Glutamatergic neuron (in vitro differentiated cells): ENCODE measurements around the gene CYP2W1. TPM values are rescaled to one million over a fixed set of nuclear protein-coding genes. Genes with fewer than 3 reads are reported as not detected.
"Not testable (repeated sequence)": the region's sequence is repeated elsewhere in the genome, so short reads cannot be mapped to it uniquely, and the experiment has no call there.

Experiments
- DNase-seq: peaks from one replicate; pipeline ENCODE4 v3.0.0; 2022
- H3K27ac Mint-ChIP-seq: one replicate; pipeline ENCODE4 v1.8.0; 2020; ENCODE audit warnings: mild to moderate bottlenecking, mixed read lengths, inconsistent platforms; ENCODE audit not compliant: unreplicated experiment
- H3K27me3 Mint-ChIP-seq: one replicate; pipeline ENCODE4 v1.8.0; 2020; ENCODE audit warnings: mild to moderate bottlenecking, moderate library complexity, mixed read lengths, inconsistent platforms; ENCODE audit not compliant: unreplicated experiment
- H3K36me3 Mint-ChIP-seq: one replicate; pipeline ENCODE4 v1.8.0; 2020; ENCODE audit warnings: mild to moderate bottlenecking, mixed read lengths, inconsistent platforms; ENCODE audit not compliant: unreplicated experiment
- H3K4me1 Mint-ChIP-seq: one replicate; pipeline ENCODE4 v1.8.0; 2020; ENCODE audit warnings: mild to moderate bottlenecking, low read depth, mixed read lengths, inconsistent platforms; ENCODE audit not compliant: unreplicated experiment
- H3K4me3 Mint-ChIP-seq: one replicate; pipeline ENCODE4 v1.8.0; 2020; ENCODE audit warnings: mild to moderate bottlenecking, mixed read lengths, inconsistent platforms; ENCODE audit not compliant: unreplicated experiment
- H3K9me3 Mint-ChIP-seq: one replicate; pipeline ENCODE4 v1.8.0; 2020; ENCODE audit warnings: mild to moderate bottlenecking, moderate library complexity, mixed read lengths, inconsistent platforms; ENCODE audit not compliant: unreplicated experiment
- total RNA-seq: library from RNA; stranded (reverse); fragmentation: NEBNext Ultra II Directional; extraction: Animal tissue kit (Norgen Biotek cat#: 25700); gene quantifications from one replicate; pipeline ENCODE4 v1.2.1, GENCODE V29; 2021; ENCODE audit not compliant: unreplicated experiment
- TF ChIP-seq, protein P1 (sequence below): fragments of 200-600 bp; sonication (generic); IDR thresholded peaks from one replicate; pipeline ENCODE4 v1.5.0; 2021; ENCODE audit not compliant: partially characterized antibody, unreplicated experiment

Gene CYP2W1
- total RNA-seq, 1 donor from 2014 or later: 1.3 TPM

DNA sequence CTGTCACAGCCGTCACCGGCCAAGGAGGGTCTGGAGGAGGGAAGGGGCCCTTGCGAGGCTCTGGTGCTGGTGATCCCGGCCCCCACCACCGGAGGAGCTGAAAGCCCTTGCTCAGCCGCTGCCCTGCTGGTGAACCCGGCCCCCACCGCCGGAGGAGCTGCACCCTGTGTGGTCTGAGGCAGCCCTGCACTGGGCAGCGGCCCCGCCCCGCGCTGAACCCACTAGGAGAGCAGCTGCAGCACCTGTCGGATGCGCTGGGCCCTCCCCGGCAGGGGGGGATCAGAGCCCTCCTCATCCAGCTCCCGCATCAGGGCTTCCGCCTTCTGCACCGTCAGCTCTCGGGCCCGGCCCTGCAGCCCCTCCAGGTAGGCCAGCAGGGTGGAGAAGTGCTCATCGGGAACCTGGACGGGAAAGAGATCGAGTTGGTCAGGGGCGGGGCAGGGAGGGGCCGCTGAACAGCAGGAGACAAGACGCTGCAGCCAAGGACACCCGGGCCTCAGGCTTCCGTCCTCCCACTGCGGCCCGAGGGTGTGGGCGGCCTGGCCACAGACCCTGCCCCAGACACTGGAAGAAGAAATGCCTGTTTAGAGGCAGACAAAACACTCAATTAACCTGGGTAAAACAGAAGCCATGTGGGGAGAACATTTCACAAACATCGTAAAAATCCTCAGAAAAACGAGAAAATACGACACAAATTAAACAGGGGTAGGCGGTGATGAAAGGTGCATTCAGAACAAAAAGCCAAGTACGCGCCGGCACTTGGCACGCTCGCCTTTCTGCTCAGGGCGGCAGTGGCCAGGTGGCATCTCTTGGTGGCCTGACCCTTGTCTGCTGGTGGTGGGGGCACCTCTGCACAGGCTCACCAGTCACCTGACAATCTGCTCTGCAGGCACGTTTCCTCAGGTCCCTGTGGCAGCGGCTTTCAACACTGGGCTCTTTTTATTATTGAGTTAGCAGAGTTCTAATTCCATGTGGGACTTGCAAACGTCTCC lies 14.7 kb downstream of the CYP2W1 start:
- H3K36me3 Mint-ChIP-seq: no peaks in the 10 kb centered on the region
- H3K4me1 Mint-ChIP-seq: peaks cover 14% of the 10 kb centered on the region
- peaks cover 5% of the 10 kb centered on the region for H3K9me3 Mint-ChIP-seq
- peaks cover 9% of the 10 kb centered on the region for H3K27me3 Mint-ChIP-seq
- peak overlapping the region; percentile 65 for H3K4me3 Mint-ChIP-seq
- H3K27ac Mint-ChIP-seq: peak overlapping the region; percentile 17
- TF ChIP-seq, protein P1, sequence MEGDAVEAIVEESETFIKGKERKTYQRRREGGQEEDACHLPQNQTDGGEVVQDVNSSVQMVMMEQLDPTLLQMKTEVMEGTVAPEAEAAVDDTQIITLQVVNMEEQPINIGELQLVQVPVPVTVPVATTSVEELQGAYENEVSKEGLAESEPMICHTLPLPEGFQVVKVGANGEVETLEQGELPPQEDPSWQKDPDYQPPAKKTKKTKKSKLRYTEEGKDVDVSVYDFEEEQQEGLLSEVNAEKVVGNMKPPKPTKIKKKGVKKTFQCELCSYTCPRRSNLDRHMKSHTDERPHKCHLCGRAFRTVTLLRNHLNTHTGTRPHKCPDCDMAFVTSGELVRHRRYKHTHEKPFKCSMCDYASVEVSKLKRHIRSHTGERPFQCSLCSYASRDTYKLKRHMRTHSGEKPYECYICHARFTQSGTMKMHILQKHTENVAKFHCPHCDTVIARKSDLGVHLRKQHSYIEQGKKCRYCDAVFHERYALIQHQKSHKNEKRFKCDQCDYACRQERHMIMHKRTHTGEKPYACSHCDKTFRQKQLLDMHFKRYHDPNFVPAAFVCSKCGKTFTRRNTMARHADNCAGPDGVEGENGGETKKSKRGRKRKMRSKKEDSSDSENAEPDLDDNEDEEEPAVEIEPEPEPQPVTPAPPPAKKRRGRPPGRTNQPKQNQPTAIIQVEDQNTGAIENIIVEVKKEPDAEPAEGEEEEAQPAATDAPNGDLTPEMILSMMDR: peak; percentile 36
- peak; percentile 56 for DNase-seq

DNA sequence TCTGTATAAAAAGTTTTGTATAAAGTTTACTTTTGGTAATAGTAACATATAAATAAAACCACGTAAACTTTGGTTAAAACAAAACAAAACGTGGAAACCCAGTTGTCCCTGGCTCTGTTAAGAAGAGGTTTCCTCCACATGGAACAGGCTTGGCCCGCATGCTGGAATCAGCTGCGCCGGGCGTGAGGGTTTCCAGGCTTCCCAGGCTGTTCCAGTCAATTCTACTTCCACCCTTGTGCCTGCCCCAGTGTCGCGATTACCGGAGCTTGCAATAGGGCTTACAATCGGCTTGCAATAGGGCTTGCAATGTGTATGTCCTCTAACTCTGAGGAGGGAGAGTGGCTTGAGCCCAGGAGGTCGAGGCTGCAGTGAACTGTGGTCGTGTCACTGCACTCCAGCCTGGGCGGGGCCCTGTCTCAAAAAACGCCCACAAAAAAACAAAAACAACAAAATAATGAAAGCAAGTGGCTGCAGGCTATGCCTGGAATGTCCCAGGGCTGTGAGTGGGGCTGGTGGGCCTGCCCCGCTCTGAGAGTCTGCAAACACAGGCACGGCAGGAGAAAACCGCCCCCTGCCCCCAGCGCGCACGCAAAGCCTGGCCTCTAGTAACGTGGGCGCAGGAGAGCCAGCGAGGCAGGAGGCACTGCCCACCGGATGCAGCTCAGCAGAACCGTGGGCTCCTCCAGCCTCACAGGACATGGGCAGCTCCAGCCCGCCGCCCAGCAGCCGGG lies 16.3 kb downstream of the CYP2W1 start:
- H3K27me3 Mint-ChIP-seq: peaks cover 9% of the 10 kb centered on the region
- H3K4me1 Mint-ChIP-seq: peaks cover 16% of the 10 kb centered on the region
- H3K4me3 Mint-ChIP-seq: no peak overlapping the region
- TF ChIP-seq, protein P1: no peak
- H3K36me3 Mint-ChIP-seq: no peaks in the 10 kb centered on the region
- no peak for DNase-seq
- H3K9me3 Mint-ChIP-seq: peaks cover 5% of the 10 kb centered on the region
- H3K27ac Mint-ChIP-seq: no peak overlapping the region

DNA sequence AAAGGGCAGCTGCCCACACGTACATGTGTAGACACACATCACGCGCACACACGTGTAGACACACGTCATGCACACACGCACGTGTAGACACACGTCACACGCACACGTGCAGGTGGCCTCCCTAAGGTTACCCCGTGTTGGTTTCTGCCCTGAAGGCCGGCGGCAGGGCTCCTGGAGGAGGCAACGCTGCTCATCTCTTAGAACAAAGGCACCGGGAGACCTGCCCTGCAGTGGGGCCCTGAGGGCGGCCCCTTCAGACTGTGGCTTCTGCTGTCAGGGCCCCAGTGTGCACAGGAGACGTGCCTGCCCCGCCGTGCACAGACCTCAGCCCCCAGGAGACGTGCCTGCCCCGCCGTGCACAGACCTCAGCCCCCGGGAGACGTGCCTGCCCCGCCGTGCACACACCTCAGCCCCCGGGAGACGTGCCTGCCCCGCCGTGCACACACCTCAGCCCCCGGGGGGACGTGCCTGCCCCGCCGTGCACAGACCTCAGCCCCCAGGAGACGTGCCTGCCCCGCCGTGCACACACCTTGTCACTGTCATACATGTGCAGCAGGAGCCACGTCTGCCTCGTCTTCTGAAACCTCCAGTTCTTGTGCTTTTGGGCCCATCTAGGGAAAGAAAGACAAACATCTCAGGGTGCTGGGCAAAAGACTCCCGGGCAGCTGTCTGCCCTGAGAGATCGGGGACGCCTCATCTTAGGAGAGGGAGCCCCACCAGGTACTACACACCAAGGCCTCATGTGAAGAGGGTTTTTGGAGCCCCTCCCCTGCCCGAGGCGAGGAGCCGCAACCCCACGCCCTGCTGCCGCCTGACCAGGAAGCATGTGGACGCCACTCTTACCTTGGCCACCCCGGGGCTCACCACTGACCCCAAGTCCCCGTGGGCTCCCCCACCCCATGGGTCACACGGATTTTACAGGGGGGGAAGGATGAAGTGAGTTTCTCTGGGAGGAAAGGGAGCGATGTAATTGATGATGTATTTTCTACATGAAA lies 17.3 kb downstream of the CYP2W1 start:
- peak; percentile 37 for DNase-seq
- peaks cover 5% of the 10 kb centered on the region for H3K9me3 Mint-ChIP-seq
- H3K36me3 Mint-ChIP-seq: no peaks in the 10 kb centered on the region
- H3K27ac Mint-ChIP-seq: peak overlapping the region; percentile 59
- H3K27me3 Mint-ChIP-seq: peaks cover 9% of the 10 kb centered on the region
- H3K4me3 Mint-ChIP-seq: peak overlapping the region; percentile 34
- H3K4me1 Mint-ChIP-seq: peaks cover 12% of the 10 kb centered on the region
- TF ChIP-seq, protein P1: no peak

DNA sequence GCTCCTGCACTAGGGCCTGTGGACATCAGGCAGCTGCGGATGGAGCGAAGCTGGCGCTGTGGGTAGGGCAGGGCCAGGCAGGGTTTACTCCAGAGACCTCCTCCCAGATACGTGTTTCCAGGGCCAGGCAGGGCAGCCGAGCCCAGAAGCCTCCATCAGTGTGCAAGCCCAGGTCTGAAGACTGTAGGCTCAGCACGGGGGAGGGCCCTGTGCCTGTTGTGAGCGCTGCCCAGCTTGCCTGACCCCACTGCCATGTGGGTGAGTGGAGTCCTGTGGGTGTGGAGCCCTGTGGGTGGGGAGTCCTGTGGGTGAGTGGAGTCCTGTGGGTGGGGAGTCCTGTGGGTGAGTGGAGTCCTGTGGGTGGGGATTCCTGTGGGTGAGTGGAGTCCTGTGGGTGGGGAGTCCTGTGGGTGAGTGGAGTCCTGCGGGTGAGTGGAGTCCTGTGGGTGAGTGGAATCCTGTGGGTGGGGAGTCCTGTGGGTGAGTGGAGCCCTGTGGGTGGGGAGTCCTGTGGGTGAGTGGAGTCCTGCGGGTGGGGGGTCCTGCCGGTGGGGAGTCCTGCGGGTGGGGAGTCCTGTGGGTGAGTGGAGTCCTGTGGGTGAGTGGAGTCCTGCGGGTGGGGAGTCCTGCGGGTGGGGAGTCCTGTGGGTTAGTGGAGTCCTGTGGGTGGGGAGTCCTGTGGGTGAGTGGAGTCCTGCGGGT lies 18.2 kb downstream of the CYP2W1 start:
- H3K9me3 Mint-ChIP-seq, H3K36me3 Mint-ChIP-seq, H3K4me3 Mint-ChIP-seq: not testable (repeated sequence)
- Mint-ChIP-seq H3K27ac (peak overlapping the region; percentile 55), H3K4me1 (peaks cover 16% of the 10 kb centered on the region), H3K27me3 (peaks cover 11% of the 10 kb centered on the region)
- peak; percentile 78 for DNase-seq

DNA sequence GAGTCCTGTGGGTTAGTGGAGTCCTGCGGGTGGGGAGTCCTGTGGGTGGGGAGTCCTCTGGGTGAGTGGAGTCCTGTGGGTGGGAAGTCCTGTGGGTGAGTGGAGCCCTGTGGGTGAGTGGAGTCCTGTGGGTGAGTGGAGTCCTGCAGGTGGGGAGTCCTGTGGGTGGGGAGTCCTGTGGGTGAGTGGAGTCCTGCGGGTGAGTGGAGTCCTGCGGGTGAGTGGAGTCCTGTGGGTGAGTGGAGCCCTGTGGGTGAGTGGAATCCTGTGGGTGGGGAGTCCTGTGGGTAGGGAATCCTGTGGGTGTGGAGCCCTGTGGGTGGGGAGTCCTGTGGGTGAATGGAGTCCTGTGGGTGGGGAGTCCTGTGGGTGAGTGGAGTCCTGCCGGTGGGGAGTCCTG lies 19.0 kb downstream of the CYP2W1 start:
- not testable (repeated sequence) for H3K36me3 Mint-ChIP-seq, H3K4me3 Mint-ChIP-seq, H3K27ac Mint-ChIP-seq, H3K9me3 Mint-ChIP-seq, DNase-seq
- H3K27me3 Mint-ChIP-seq: peaks cover 11% of the 10 kb centered on the region
- H3K4me1 Mint-ChIP-seq: peaks cover 16% of the 10 kb centered on the region

DNA sequence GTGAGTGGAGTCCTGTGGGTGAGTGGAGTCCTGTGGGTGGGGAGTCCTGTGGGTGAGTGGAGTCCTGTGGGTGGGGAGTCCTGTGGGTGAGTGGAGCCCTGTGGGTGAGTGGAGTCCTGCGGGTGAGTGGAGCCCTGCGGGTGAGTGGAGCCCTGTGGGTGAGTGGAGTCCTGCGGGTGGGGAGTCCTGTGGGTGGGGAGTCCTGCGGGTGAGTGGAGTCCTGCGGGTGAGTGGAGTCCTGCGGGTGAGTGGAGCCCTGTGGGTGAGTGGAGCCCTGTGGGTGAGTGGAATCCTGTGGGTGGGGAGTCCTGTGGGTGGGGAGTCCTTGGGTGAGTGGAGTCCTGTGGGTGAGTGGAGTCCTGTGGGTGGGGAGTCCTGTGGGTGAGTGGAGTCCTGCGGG lies 19.5 kb downstream of the CYP2W1 start:
- DNase-seq, H3K36me3 Mint-ChIP-seq, H3K9me3 Mint-ChIP-seq, H3K4me3 Mint-ChIP-seq, H3K27ac Mint-ChIP-seq: not testable (repeated sequence)
- peaks cover 11% of the 10 kb centered on the region for H3K27me3 Mint-ChIP-seq
- peaks cover 16% of the 10 kb centered on the region for H3K4me1 Mint-ChIP-seq
